Right ventricle myocardium superior (tissue), 1 donor: ENCODE measurements around the gene INAFM1. TPM values are rescaled to one million over a fixed set of nuclear protein-coding genes. Genes with fewer than 3 reads are reported as not detected.
A peak's percentile ranks its signal among the peaks of the same experiment; 100 is the strongest.
"Not testable (repeated sequence)": the region's sequence is repeated elsewhere in the genome, so short reads cannot be mapped to it uniquely, and the experiment has no call there.

Experiments used
- ATAC-seq: fragments of 200-7000 bp; cut with Tn5 transposase; one replicate; pipeline ENCODE4 v1.9.1; 2020; ENCODE audit warnings: mild to moderate bottlenecking; ENCODE audit not compliant: poor library complexity
- DNase-seq: peaks from one replicate; pipeline ENCODE4 v3.0.0-alpha.2; 2020
- intact Hi-C: fragments of 100-400 bp; cut with DNase I; formaldehyde crosslinking; loops from one replicate; pipeline ENCODE4 v1.11.2; 2022
- total RNA-seq: library from RNA; stranded (reverse); fragmentation: NEBNext Ultra II Directional; extraction: Animal tissue kit (Norgen Biotek cat#: 25700); gene quantifications from one replicate; pipeline ENCODE4 v1.2.1, GENCODE V29; 2021
- donor health status: DM: no; HTN: yes; CAD: no; lungs with severe emphysema.

INAFM1 gene
- total RNA-seq, 1 donor from 2014 or later = 10.4 TPM

- DNase-seq = no peak
Observed at GRCh38 chr19:47260476-47260875, 14.2 kb upstream of the INAFM1 start.

GRCh38 chr19:47261946-47262793 lies 12.5 kb upstream of the INAFM1 start:
- ATAC-seq, DNase-seq, intact Hi-C loops: not testable (repeated sequence)

More at GRCh38 chr19:47260476-47260875, 14.2 kb upstream of the INAFM1 start:
- no peak for ATAC-seq
- intact Hi-C loops = no loop called here

- no peak for DNase-seq
- ATAC-seq = no peak
- intact Hi-C loops = no loop called here
Observed at GRCh38 chr19:47264629-47265028, 10.1 kb upstream of the INAFM1 start.

- intact Hi-C loops = no loop called here
- DNase-seq (no peak), ATAC-seq (no peak)
Observed at GRCh38 chr19:47266401-47266941, 8.2 kb upstream of the INAFM1 start.

GRCh38 chr19:47267350-47267759 lies 7.3 kb upstream of the INAFM1 start:
- intact Hi-C loops = no loop called here
- DNase-seq (no peak), ATAC-seq (no peak)

GRCh38 chr19:47268028-47268427 lies 6.7 kb upstream of the INAFM1 start:
- DNase-seq = no peak
- intact Hi-C loops = no loop called here
- ATAC-seq = no peak

- DNase-seq = no peak
- ATAC-seq = no peak
- intact Hi-C loops = no loop called here
Observed at GRCh38 chr19:47269596-47269995, 5.1 kb upstream of the INAFM1 start.

GRCh38 chr19:47270408-47270807 lies 4.3 kb upstream of the INAFM1 start:
- no peak for DNase-seq
- intact Hi-C loops = no loop called here
- no peak for ATAC-seq

- no peak for DNase-seq
- intact Hi-C loops = no loop called here
- no peak for ATAC-seq
Observed at GRCh38 chr19:47271949-47272348, 2.7 kb upstream of the INAFM1 start.

GRCh38 chr19:47272448-47273312 lies 2.0 kb upstream of the INAFM1 start:
- DNase-seq (peak; percentile 69), ATAC-seq (no peak)
- intact Hi-C loops = no loop called here

- DNase-seq (peak; percentile 95), ATAC-seq (peak; percentile 79)
- intact Hi-C loops = no loop called here
Observed at GRCh38 chr19:47273313-47274070, 1.2 kb upstream of the INAFM1 start.

GRCh38 chr19:47274891-47275761 lies 441 bp downstream of the INAFM1 start:
- intact Hi-C loops = no loop called here
- ATAC-seq (no peak), DNase-seq (peak; percentile 59)

GRCh38 chr19:47275791-47276461 lies 1.2 kb downstream of the INAFM1 start:
- DNase-seq = peak; percentile 77
- ATAC-seq = no peak
- intact Hi-C loops = no loop called here

- ATAC-seq, DNase-seq, intact Hi-C loops: not testable (repeated sequence)
Observed at GRCh38 chr19:47276513-47276912, 1.8 kb downstream of the INAFM1 start.

GRCh38 chr19:47280183-47280797 lies 5.6 kb downstream of the INAFM1 start:
- intact Hi-C loops = no loop called here
- ATAC-seq (no peak), DNase-seq (no peak)

- ATAC-seq = no peak
- intact Hi-C loops = no loop called here
Observed at GRCh38 chr19:47283405-47284059, 8.8 kb downstream of the INAFM1 start.

More at GRCh38 chr19:47283405-47284059, 8.8 kb downstream of the INAFM1 start:
- no peak for DNase-seq
